Measurements from ENCODE around the gene COL9A3. TPM values are rescaled to one million over a fixed set of nuclear protein-coding genes. Genes with fewer than 3 reads are reported as not detected.

Gene COL9A3
- total RNA-seq, 1 donor: not detected

DNA sequence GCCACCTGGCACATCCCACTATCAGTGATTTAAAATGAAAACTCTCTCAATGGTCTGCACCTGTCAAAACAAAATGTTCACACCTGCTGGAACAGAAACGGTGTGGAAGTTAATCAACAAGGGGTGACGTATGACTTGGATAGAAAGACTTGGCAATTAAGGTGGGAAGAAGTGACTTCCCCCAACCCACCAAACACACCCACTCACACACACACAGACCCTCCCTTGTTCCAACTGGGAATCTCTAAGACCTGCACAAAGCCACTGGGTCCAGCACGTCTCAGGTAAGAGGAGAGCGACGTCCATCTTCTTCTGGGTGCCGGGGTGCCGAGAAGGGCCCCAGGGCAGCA, 69.8 kb downstream of the COL9A3 start:
- Histone ChIP-seq H3K9me3 (ENCODE audit: low read depth, low read length) (no peaks in the 10 kb centered on the region), H3K4me1 (ENCODE audit: insufficient read depth, low read length) (peaks cover 17% of the 10 kb centered on the region), H2AFZ (ENCODE audit: low read length) (no peak overlapping the region), H4K20me1 (ENCODE audit: insufficient read depth, low read length) (peaks cover 13% of the 10 kb centered on the region), H3K4me2 (ENCODE audit: insufficient read depth, low read length) (no peak overlapping the region), H3K4me3 (ENCODE audit: insufficient read depth, low read length) (no peak overlapping the region), H3K27me3 (ENCODE audit: insufficient read depth, low read length) (no peaks in the 10 kb centered on the region), H3K27ac (ENCODE audit: low read depth, low read length) (no peak overlapping the region), H3K79me2 (ENCODE audit: insufficient read depth, low read length) (no peaks in the 10 kb centered on the region), H3K36me3 (ENCODE audit: insufficient read depth, low read length) (peaks cover 55% of the 10 kb centered on the region)
- DNase-seq (ENCODE audit: insufficient read length, low spot score, missing footprints): peak; percentile 71
- TF ChIP-seq, protein P1, sequence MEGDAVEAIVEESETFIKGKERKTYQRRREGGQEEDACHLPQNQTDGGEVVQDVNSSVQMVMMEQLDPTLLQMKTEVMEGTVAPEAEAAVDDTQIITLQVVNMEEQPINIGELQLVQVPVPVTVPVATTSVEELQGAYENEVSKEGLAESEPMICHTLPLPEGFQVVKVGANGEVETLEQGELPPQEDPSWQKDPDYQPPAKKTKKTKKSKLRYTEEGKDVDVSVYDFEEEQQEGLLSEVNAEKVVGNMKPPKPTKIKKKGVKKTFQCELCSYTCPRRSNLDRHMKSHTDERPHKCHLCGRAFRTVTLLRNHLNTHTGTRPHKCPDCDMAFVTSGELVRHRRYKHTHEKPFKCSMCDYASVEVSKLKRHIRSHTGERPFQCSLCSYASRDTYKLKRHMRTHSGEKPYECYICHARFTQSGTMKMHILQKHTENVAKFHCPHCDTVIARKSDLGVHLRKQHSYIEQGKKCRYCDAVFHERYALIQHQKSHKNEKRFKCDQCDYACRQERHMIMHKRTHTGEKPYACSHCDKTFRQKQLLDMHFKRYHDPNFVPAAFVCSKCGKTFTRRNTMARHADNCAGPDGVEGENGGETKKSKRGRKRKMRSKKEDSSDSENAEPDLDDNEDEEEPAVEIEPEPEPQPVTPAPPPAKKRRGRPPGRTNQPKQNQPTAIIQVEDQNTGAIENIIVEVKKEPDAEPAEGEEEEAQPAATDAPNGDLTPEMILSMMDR (IDR thresholded peaks at IDR 0.05; ENCODE audit: extremely low read depth, low read depth, low read length): no peak

DNA sequence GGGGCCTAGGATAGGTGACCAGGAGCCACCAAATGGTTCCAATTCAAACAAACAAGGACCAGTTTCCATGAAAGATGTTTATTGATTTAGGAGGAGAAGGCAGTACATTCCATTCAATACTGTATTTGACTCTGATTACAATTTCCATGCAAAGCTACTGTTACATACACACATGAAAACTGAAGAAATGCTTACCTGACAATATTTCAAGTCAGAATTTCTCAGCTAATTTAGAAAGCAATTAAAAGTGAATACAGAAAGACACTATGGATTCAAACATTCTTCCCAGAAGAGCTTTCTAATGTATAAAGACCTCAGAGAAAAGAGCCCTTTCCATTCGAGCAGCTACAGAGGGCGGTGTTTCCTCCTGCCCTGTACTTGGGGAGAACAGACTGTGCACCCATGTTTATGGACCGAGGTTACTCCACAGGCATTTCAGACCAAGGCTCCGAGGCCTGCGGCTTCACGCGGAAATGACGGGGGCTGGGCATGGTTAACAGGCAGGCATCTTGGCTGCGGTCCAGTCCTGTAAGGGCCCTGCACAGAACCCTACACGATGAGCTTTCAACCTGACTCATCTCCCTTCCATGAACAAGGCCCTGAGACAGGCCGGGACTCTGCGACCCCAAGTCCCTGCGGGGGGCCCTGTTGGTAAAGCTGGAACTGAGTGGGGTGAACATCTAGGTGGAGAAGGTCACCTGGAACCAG, 70.5 kb downstream of the COL9A3 start:
- Histone ChIP-seq H3K4me2 (ENCODE audit: insufficient read depth, low read length) (no peak overlapping the region), H4K20me1 (ENCODE audit: insufficient read depth, low read length) (peaks cover 13% of the 10 kb centered on the region), H3K27me3 (ENCODE audit: insufficient read depth, low read length) (no peaks in the 10 kb centered on the region), H3K4me3 (ENCODE audit: insufficient read depth, low read length) (no peak overlapping the region), H3K4me1 (ENCODE audit: insufficient read depth, low read length) (peaks cover 17% of the 10 kb centered on the region), H3K36me3 (ENCODE audit: insufficient read depth, low read length) (peaks cover 55% of the 10 kb centered on the region), H2AFZ (ENCODE audit: low read length) (no peak overlapping the region), H3K9me3 (ENCODE audit: low read depth, low read length) (no peaks in the 10 kb centered on the region), H3K79me2 (ENCODE audit: insufficient read depth, low read length) (peaks cover under 1% of the 10 kb centered on the region), H3K27ac (ENCODE audit: low read depth, low read length) (peak overlapping the region; percentile 81)
- TF ChIP-seq, protein P1 (IDR thresholded peaks at IDR 0.05; ENCODE audit: extremely low read depth, low read depth, low read length): peak; percentile 20
- DNase-seq (ENCODE audit: insufficient read length, low spot score, missing footprints): peak; percentile 99

DNA sequence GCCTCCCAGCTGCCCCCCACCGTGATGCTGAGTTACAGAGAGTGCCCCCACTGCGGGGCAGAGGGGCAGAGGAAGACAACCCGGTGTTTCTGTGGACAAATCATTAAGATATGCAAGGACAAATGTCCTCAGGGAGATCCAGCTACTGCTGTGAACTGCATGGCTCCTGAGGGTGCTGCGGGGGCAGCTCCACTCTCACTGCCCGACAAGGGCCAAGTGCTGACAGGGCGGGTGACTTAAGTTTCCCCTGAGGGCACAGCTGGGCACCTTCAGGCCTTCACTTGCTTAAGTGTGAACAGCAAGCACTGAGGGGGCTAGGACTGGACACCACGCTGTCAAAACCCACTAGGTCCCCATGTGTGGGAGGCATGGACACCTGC, 71.0 kb downstream of the COL9A3 start:
- Histone ChIP-seq H3K36me3 (ENCODE audit: insufficient read depth, low read length) (peaks cover 61% of the 10 kb centered on the region), H3K4me3 (ENCODE audit: insufficient read depth, low read length) (no peak overlapping the region), H2AFZ (ENCODE audit: low read length) (no peak overlapping the region), H3K27me3 (ENCODE audit: insufficient read depth, low read length) (no peaks in the 10 kb centered on the region), H3K4me2 (ENCODE audit: insufficient read depth, low read length) (no peak overlapping the region), H3K4me1 (ENCODE audit: insufficient read depth, low read length) (peaks cover 17% of the 10 kb centered on the region), H4K20me1 (ENCODE audit: insufficient read depth, low read length) (peaks cover 13% of the 10 kb centered on the region), H3K79me2 (ENCODE audit: insufficient read depth, low read length) (peaks cover 3% of the 10 kb centered on the region), H3K9me3 (ENCODE audit: low read depth, low read length) (no peaks in the 10 kb centered on the region), H3K27ac (ENCODE audit: low read depth, low read length) (peak overlapping the region; percentile 81)
- DNase-seq (ENCODE audit: insufficient read length, low spot score, missing footprints): peak; percentile 68
- TF ChIP-seq, protein P1 (IDR thresholded peaks at IDR 0.05; ENCODE audit: extremely low read depth, low read depth, low read length): no peak

DNA sequence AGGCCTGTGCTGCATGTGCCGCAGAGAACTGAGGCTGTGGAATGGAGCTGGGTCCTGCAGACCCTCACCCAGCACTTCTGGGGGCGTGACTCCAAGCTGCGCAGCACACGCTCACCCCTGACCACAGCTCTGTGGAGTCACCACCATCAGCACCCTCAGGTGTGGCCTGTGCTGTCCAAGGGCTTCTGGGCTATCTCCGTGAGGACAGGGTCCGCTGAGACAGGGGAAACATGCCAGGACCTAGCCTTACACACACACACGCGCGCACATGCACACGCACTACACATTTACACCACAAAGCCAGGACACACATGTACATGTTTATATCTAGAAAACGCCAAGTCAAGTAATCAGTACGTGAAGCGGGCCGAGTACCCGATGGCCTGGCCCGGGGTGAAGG, 71.6 kb downstream of the COL9A3 start:
- peaks cover 3% of the 10 kb centered on the region for H3K79me2 ChIP-seq (ENCODE audit: insufficient read depth, low read length)
- peaks cover 66% of the 10 kb centered on the region for H3K36me3 ChIP-seq (ENCODE audit: insufficient read depth, low read length)
- H2AFZ ChIP-seq (ENCODE audit: low read length): no peak overlapping the region
- H3K27ac ChIP-seq (ENCODE audit: low read depth, low read length): peak overlapping the region; percentile 81
- no peaks in the 10 kb centered on the region for H3K9me3 ChIP-seq (ENCODE audit: low read depth, low read length)
- peaks cover 17% of the 10 kb centered on the region for H3K4me1 ChIP-seq (ENCODE audit: insufficient read depth, low read length)
- H3K27me3 ChIP-seq (ENCODE audit: insufficient read depth, low read length): no peaks in the 10 kb centered on the region
- peak; percentile 10 for DNase-seq (ENCODE audit: insufficient read length, low spot score, missing footprints)
- TF ChIP-seq, protein P1 (IDR thresholded peaks at IDR 0.05; ENCODE audit: extremely low read depth, low read depth, low read length): no peak
- no peak overlapping the region for H3K4me2 ChIP-seq (ENCODE audit: insufficient read depth, low read length)
- H4K20me1 ChIP-seq (ENCODE audit: insufficient read depth, low read length): peaks cover 13% of the 10 kb centered on the region
- H3K4me3 ChIP-seq (ENCODE audit: insufficient read depth, low read length): no peak overlapping the region
